Adipocyte (in vitro differentiated cells): ENCODE data around the gene CERS5.
A peak's percentile ranks its signal among the peaks of the same experiment; 100 is the strongest.
"Not testable (repeated sequence)": the region's sequence is repeated elsewhere in the genome, so short reads cannot be mapped to it uniquely, and the experiment has no call there.

Experiments used
- DNase-seq: peaks from one replicate; pipeline ENCODE4 v3.0.0-alpha.2; 2015; ENCODE audit warnings: low read depth
- H3K27me3 ChIP-seq: replicated peaks from 2 replicates; pipeline ENCODE4 v1.7.0; 2013; ENCODE audit warnings: mild to moderate bottlenecking, low read length, moderate library complexity; ENCODE audit not compliant: control insufficient read depth, insufficient read depth
- H3K36me3 ChIP-seq: 2 replicates; pipeline ENCODE4 v1.7.0; 2013; ENCODE audit warnings: low read length, mild to moderate bottlenecking, moderate library complexity; ENCODE audit not compliant: control insufficient read depth, insufficient read depth, severe bottlenecking
- H3K4me1 ChIP-seq: 2 replicates; pipeline ENCODE4 v1.7.0; 2013; ENCODE audit warnings: mild to moderate bottlenecking, low read length, moderate library complexity; ENCODE audit not compliant: control insufficient read depth, insufficient read depth
- H3K4me3 ChIP-seq: 2 replicates; pipeline ENCODE4 v1.7.0; 2013; ENCODE audit warnings: mild to moderate bottlenecking, low read length, moderate library complexity
- H3K9ac ChIP-seq: 2 replicates; pipeline ENCODE4 v1.7.0; 2013; ENCODE audit warnings: mild to moderate bottlenecking, low read length, moderate library complexity
- H3K9me3 ChIP-seq: 2 replicates; pipeline ENCODE4 v1.7.0; 2013; ENCODE audit warnings: mild to moderate bottlenecking, low read length, moderate library complexity; ENCODE audit not compliant: control insufficient read depth

CERS5 gene

DNA sequence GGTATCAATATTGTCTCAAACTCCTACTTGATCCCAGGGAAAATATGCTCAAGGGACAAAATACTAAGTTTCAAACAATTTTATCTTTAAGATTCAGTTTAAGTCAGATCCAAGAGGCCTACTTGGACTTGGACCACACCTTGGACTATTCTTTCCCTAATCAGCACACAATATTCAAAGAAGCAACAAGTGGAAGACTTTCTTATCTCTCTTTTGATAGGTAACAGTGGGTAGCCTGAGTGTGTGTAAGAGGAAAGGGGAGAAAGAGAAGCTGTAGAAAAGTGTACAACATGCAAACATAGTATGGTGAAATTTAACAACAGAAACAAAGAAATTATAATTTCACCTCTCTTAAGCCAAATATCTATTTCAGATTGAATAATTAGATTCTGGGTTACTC is 6.5 kb downstream of the CERS5 start:
- H3K36me3 ChIP-seq, result no peaks in the 10 kb centered on the region
- peaks cover 5% of the 10 kb centered on the region for H3K4me1 ChIP-seq
- H3K9ac ChIP-seq, result no peak overlapping the region
- no peaks in the 10 kb centered on the region for H3K9me3 ChIP-seq
- DNase-seq, result no peak
- no peak overlapping the region for H3K4me3 ChIP-seq
- no peaks in the 10 kb centered on the region for H3K27me3 ChIP-seq

DNA sequence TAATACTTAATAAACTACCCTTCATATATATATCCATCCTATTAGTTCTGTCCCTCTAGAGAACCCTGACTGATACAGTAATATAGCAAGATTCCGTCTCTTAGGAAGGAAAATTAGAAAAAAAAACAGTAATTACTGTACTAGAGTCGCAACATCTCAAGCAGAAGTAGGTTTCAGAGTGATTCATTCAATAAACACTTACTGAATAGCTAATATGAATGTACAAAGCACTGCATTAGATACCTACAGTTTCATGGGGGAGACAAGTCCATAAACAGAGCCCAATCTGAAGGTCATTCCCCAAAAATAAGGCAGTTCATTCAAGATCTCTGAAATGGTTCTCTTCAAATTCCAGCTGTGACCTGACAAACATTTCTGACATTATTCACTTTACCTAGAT is 9.9 kb downstream of the CERS5 start:
- Histone ChIP-seq H3K36me3 (no peaks in the 10 kb centered on the region), H3K4me3 (no peak overlapping the region), H3K9ac (no peak overlapping the region), H3K9me3 (no peaks in the 10 kb centered on the region), H3K27me3 (no peaks in the 10 kb centered on the region), H3K4me1 (peaks cover 1% of the 10 kb centered on the region)
- no peak for DNase-seq

- DNase-seq, result no peak
- Histone ChIP-seq H3K9ac (no peak overlapping the region), H3K4me1 (no peaks in the 10 kb centered on the region), H3K36me3 (no peaks in the 10 kb centered on the region), H3K9me3 (no peaks in the 10 kb centered on the region), H3K27me3 (no peaks in the 10 kb centered on the region), H3K4me3 (no peak overlapping the region)
These were observed 10.5 kb downstream of the CERS5 start for GRCh38 chr12:50156641-50157040.

GRCh38 chr12:50154947-50155346 is 12.2 kb downstream of the CERS5 start:
- H3K36me3 ChIP-seq, H3K9ac ChIP-seq, H3K4me3 ChIP-seq, H3K27me3 ChIP-seq, H3K4me1 ChIP-seq, H3K9me3 ChIP-seq, DNase-seq: not testable (repeated sequence)

GRCh38 chr12:50151047-50151687 is 16.0 kb downstream of the CERS5 start:
- H3K9ac ChIP-seq, result no peak overlapping the region
- no peak overlapping the region for H3K4me3 ChIP-seq
- H3K4me1 ChIP-seq, result peaks cover 9% of the 10 kb centered on the region
- no peaks in the 10 kb centered on the region for H3K27me3 ChIP-seq
- DNase-seq, result no peak
- no peaks in the 10 kb centered on the region for H3K36me3 ChIP-seq
- H3K9me3 ChIP-seq, result no peaks in the 10 kb centered on the region

DNA sequence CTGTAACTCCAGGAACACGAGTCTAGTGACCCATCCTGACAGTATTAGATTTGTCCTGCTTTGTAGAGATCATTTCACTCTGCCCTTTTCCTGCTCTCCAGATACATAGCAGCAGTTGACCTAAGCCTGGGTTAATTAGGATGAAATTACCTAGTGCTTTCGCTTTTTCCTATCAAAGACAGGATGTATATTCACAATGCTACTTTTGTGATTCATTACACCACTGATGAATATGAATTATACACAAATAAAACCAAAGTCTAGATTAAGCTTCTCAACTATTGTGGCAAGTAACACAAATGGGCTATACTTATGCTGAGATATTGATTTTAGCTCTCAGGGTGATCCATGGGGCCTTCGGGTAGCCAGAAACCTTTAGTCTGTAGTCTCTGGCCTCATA is 17.9 kb downstream of the CERS5 start:
- H3K4me1 ChIP-seq, result peaks cover 9% of the 10 kb centered on the region
- H3K36me3 ChIP-seq, result no peaks in the 10 kb centered on the region
- no peak overlapping the region for H3K4me3 ChIP-seq
- H3K27me3 ChIP-seq, result no peaks in the 10 kb centered on the region
- no peak overlapping the region for H3K9ac ChIP-seq
- no peak for DNase-seq
- no peaks in the 10 kb centered on the region for H3K9me3 ChIP-seq

GRCh38 chr12:50148011-50148410 is 19.2 kb downstream of the CERS5 start:
- DNase-seq, H3K27me3 ChIP-seq, H3K36me3 ChIP-seq, H3K9me3 ChIP-seq, H3K4me3 ChIP-seq, H3K9ac ChIP-seq, H3K4me1 ChIP-seq: not testable (repeated sequence)

DNA sequence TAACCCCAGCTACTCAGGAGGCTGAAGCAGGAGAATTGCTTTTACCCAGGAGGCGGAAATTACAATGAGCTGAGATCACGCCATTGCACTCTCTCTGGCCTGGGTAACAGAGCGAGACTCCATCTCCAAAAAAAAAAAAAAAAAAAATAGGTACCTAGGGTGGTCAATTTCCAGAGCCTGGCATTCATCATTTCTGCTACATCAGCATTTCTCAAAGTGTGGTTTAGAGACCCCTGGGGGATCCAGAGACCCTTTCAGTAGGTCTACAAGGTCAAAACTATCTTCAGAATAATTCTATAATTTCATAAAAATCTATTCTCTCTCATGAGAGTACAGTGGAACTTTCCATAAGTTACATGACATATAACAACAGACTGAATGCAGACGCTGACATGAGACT is 19.9 kb downstream of the CERS5 start:
- DNase-seq, result no peak
- Histone ChIP-seq H3K4me1 (peaks cover 9% of the 10 kb centered on the region), H3K36me3 (peaks cover 7% of the 10 kb centered on the region), H3K9me3 (no peaks in the 10 kb centered on the region), H3K9ac (no peak overlapping the region), H3K27me3 (no peaks in the 10 kb centered on the region), H3K4me3 (no peak overlapping the region)

DNA sequence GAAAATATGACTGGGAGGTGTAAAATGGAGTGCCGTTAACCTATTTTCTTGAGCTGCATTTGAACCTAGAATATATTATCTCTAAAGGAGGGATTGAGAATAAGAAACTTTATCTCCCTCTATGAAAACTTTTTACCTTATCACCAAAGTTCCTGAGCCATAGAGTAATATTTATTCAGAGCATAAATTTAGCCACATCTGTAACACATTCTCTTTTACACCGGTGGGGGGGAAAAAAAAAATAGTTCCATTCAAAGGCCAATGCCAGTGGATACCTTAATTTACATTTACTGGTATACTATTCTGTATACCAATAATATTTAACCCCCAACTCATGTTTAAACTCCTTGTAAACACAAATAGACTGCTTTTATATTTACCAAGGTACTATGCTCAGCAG is 21.7 kb downstream of the CERS5 start:
- H3K4me1 ChIP-seq, result no peaks in the 10 kb centered on the region
- no peaks in the 10 kb centered on the region for H3K9me3 ChIP-seq
- H3K36me3 ChIP-seq, result peaks cover 20% of the 10 kb centered on the region
- no peak overlapping the region for H3K4me3 ChIP-seq
- no peaks in the 10 kb centered on the region for H3K27me3 ChIP-seq
- DNase-seq, result no peak
- no peak overlapping the region for H3K9ac ChIP-seq

- Histone ChIP-seq H3K4me3 (no peak overlapping the region), H3K9me3 (no peaks in the 10 kb centered on the region), H3K9ac (no peak overlapping the region), H3K27me3 (no peaks in the 10 kb centered on the region), H3K4me1 (no peaks in the 10 kb centered on the region), H3K36me3 (peaks cover 26% of the 10 kb centered on the region)
- no peak for DNase-seq
These were observed 24.2 kb downstream of the CERS5 start for GRCh38 chr12:50142993-50143392.

DNA sequence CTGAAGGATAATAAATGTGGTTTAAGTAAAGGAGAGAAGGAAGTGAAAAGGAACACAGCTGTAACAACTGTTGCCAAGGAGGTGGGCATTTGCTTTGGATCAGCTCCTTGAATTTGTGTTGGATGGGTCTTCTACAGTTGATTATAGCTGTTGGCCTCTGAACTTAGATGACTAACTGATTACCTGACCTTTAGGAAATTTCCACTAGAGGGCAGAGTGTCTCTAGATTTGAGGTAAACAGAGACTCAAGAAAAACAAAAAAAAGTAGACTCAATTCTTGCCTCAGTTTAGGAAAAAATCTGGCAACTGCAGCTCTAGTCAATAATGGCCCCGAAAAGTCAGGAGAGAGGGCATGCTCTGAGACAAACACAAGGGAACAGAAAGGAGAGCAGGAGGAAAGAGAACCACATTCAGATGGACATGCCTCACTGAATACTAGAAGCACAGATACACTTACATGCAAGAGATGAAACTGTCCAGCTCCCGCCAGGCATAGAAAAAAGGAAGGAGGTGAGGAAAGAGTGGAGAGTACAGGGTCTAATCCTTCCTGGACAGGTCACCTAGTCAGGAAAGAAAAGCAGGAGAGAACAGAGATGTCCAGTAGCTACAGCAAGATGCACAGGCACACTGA is 34.5 kb downstream of the CERS5 start:
- no peaks in the 10 kb centered on the region for H3K27me3 ChIP-seq
- H3K9me3 ChIP-seq, result no peaks in the 10 kb centered on the region
- peak; percentile 80 for DNase-seq
- H3K9ac ChIP-seq, result no peak overlapping the region
- peaks cover 66% of the 10 kb centered on the region for H3K36me3 ChIP-seq
- H3K4me1 ChIP-seq, result peaks cover 27% of the 10 kb centered on the region
- no peak overlapping the region for H3K4me3 ChIP-seq

DNA sequence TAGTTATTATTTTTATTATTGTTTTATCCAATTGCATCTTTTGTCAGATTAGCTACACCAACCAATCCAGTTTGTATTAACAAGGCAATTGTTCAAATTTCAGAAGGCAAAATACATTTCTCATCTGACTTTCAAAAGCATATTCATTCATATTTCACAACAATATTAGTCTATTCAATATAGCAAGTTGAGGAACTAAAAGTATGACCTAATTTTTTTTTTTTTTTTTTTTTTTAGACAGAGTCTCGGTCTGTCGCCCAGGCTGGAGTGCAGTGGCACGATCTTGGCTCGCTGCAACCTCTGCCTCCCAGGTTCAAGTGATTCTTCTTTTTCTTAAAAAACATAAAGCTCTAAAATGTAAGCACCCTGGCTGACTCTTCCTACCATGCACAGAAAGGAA is 37.9 kb downstream of the CERS5 start:
- Histone ChIP-seq H3K4me3 (no peak overlapping the region), H3K4me1 (peaks cover 16% of the 10 kb centered on the region), H3K9me3 (no peaks in the 10 kb centered on the region), H3K27me3 (no peaks in the 10 kb centered on the region), H3K9ac (no peak overlapping the region), H3K36me3 (peaks cover 45% of the 10 kb centered on the region)
- DNase-seq, result no peak
